ENCODE measurements around the gene HS3ST3A1.

- TF ChIP-seq, protein P1, sequence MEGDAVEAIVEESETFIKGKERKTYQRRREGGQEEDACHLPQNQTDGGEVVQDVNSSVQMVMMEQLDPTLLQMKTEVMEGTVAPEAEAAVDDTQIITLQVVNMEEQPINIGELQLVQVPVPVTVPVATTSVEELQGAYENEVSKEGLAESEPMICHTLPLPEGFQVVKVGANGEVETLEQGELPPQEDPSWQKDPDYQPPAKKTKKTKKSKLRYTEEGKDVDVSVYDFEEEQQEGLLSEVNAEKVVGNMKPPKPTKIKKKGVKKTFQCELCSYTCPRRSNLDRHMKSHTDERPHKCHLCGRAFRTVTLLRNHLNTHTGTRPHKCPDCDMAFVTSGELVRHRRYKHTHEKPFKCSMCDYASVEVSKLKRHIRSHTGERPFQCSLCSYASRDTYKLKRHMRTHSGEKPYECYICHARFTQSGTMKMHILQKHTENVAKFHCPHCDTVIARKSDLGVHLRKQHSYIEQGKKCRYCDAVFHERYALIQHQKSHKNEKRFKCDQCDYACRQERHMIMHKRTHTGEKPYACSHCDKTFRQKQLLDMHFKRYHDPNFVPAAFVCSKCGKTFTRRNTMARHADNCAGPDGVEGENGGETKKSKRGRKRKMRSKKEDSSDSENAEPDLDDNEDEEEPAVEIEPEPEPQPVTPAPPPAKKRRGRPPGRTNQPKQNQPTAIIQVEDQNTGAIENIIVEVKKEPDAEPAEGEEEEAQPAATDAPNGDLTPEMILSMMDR (conservative IDR thresholded peaks at IDR 0.05; ENCODE audit: low read depth, low read length), result no peak
- TF ChIP-seq RAD21 (IDR thresholded peaks at IDR 0.05; ENCODE audit: low read length) (no peak), POLR2A (IDR thresholded peaks at IDR 0.05; ENCODE audit: low read depth, low read length) (no peak), RFX5 (IDR thresholded peaks at IDR 0.05; ENCODE audit: low read depth, low read length) (no peak)
- TF ChIP-seq, protein P2, sequence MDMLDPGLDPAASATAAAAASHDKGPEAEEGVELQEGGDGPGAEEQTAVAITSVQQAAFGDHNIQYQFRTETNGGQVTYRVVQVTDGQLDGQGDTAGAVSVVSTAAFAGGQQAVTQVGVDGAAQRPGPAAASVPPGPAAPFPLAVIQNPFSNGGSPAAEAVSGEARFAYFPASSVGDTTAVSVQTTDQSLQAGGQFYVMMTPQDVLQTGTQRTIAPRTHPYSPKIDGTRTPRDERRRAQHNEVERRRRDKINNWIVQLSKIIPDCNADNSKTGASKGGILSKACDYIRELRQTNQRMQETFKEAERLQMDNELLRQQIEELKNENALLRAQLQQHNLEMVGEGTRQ (IDR thresholded peaks at IDR 0.05; ENCODE audit: low read depth, low read length), result no peak
These were observed 92.2 kb downstream of the HS3ST3A1 start for GRCh38 chr17:13509527-13509926.
